GM23248 (cell line): Measurements from ENCODE around the gene DIPK2A. TPM values are rescaled to one million over a fixed set of nuclear protein-coding genes. Genes with fewer than 3 reads are reported as not detected.

ENCODE experiments used
- DNase-seq: peaks from one replicate; pipeline ENCODE4 v3.0.0-alpha.2; 2015
- H2AFZ ChIP-seq: fragments of 200-600 bp; sonication (generic); 2 replicates; pipeline ENCODE4 v1.6.1; 2016; ENCODE audit warnings: antibody characterized with exemption
- H3F3A ChIP-seq: fragments of 200-600 bp; sonication (generic); 2 replicates; pipeline ENCODE4 v1.6.1; 2016; ENCODE audit warnings: mild to moderate bottlenecking, antibody characterized with exemption, mixed run types; ENCODE audit not compliant: insufficient read depth
- H3K27ac ChIP-seq: fragments of 200-600 bp; sonication (generic); 2 replicates; pipeline ENCODE4 v1.5.1; 2016; ENCODE audit warnings: mild to moderate bottlenecking
- H3K27me3 ChIP-seq: fragments of 200-600 bp; sonication (generic); replicated peaks from 2 replicates; pipeline ENCODE4 v1.6.1; 2016; ENCODE audit warnings: mild to moderate bottlenecking; ENCODE audit not compliant: insufficient read depth
- H3K36me3 ChIP-seq: fragments of 200-600 bp; sonication (generic); 2 replicates; pipeline ENCODE4 v1.6.1; 2016; ENCODE audit warnings: low read depth, mild to moderate bottlenecking
- H3K4me1 ChIP-seq: fragments of 200-600 bp; sonication (generic); 2 replicates; pipeline ENCODE4 v1.6.1; 2016; ENCODE audit warnings: mild to moderate bottlenecking; ENCODE audit not compliant: insufficient read depth
- H3K4me2 ChIP-seq: fragments of 200-600 bp; sonication (generic); one replicate; pipeline ENCODE4 v1.6.1; 2016; ENCODE audit warnings: mild to moderate bottlenecking; ENCODE audit not compliant: unreplicated experiment
- H3K4me3 ChIP-seq: fragments of 200-600 bp; sonication (generic); 2 replicates; pipeline ENCODE4 v1.5.1; 2016; ENCODE audit warnings: mild to moderate bottlenecking
- H3K79me2 ChIP-seq: fragments of 200-600 bp; sonication (generic); 2 replicates; pipeline ENCODE4 v1.6.1; 2016; ENCODE audit warnings: mild to moderate bottlenecking; ENCODE audit not compliant: insufficient read depth
- H3K9ac ChIP-seq: fragments of 200-600 bp; sonication (generic); 2 replicates; pipeline ENCODE4 v1.6.1; 2016; ENCODE audit warnings: mild to moderate bottlenecking
- H3K9me2 ChIP-seq: fragments of 200-600 bp; sonication (generic); 2 replicates; pipeline ENCODE4 v1.6.1; 2016; ENCODE audit warnings: mixed run types, mild to moderate bottlenecking, moderate library complexity; ENCODE audit not compliant: insufficient read depth
- H3K9me3 ChIP-seq: fragments of 200-600 bp; sonication (generic); one replicate; pipeline ENCODE4 v1.6.1; 2017; ENCODE audit warnings: low read depth
- H4K20me1 ChIP-seq: fragments of 200-600 bp; sonication (generic); 2 replicates; pipeline ENCODE4 v1.6.0; 2016; ENCODE audit not compliant: insufficient read depth
- EZH2 ChIP-seq: fragments of 200-600 bp; sonication (generic); IDR thresholded peaks from 2 replicates; pipeline ENCODE4 v1.6.1; 2018; ENCODE audit warnings: antibody characterized with exemption, mild to moderate bottlenecking; ENCODE audit not compliant: insufficient read depth, poor library complexity, severe bottlenecking
- EZH2phosphoT487 ChIP-seq: fragments of 200-600 bp; sonication (generic); IDR thresholded peaks from 2 replicates; pipeline ENCODE4 v1.6.1; 2018; ENCODE audit warnings: antibody characterized with exemption, moderate library complexity, mild to moderate bottlenecking, low read depth; ENCODE audit not compliant: insufficient read depth
- WGBS, 2 experiments: methylation state at CpG; one replicate each; pipeline ENCODE4 v1.1.6; 2015 to 2017; ENCODE audit warnings: low lambda C conversion rate in 2 of 2, low coverage in 1 of 2; ENCODE audit errors: missing lambda C conversion rate in 2 of 2; 5-methylcytosine and 5-hydroxymethylcytosine counted together
- in situ Hi-C: fragments of 300-500 bp; cut with MboI; formaldehyde crosslinking; loops from 2 replicates; pipeline ENCODE4 v1.15.0; 2020
- polyA plus RNA-seq: library from polyadenylated mRNA; unstranded; fragments of >200 nt; fragmentation: Nextera tagmentation; extraction: Ambion mirVana; gene quantifications from 2 replicates; pipeline ENCODE4 v1.2.1, GENCODE V29; 2016
- total RNA-seq: library from RNA; depleted of rRNA; stranded (reverse); fragments of >200 nt; shearing (Covaris generic); gene quantifications from 2 replicates; pipeline ENCODE4 v1.2.3, GENCODE V29; 2014

DIPK2A gene
- total and polyA plus RNA-seq, 2 experiments from 2014 or later = 12.3 to 17.8 TPM

GRCh38 chr3:143952569-143953072 is 19.0 kb upstream of the DIPK2A start:
- WGBS, 2 experiments = 50 to 55% methylated on average over 4 of the region's 4 CpGs
- Histone ChIP-seq H3K9me3 (no peaks in the 10 kb centered on the region), H3K27me3 (no peaks in the 10 kb centered on the region), H2AFZ (no peak overlapping the region), H3K9me2 (no peaks in the 10 kb centered on the region), H3K27ac (no peak overlapping the region), H3K79me2 (no peaks in the 10 kb centered on the region), H3F3A (no peaks in the 10 kb centered on the region), H3K9ac (no peak overlapping the region), H3K4me3 (no peak overlapping the region), H3K36me3 (no peaks in the 10 kb centered on the region), H3K4me1 (no peaks in the 10 kb centered on the region), H3K4me2 (no peak overlapping the region), H4K20me1 (no peaks in the 10 kb centered on the region)
- no peak for TF ChIP-seq EZH2phosphoT487
- no peak for TF ChIP-seq EZH2
- DNase-seq = no peak
- in situ Hi-C loops = no loop called here

DNA sequence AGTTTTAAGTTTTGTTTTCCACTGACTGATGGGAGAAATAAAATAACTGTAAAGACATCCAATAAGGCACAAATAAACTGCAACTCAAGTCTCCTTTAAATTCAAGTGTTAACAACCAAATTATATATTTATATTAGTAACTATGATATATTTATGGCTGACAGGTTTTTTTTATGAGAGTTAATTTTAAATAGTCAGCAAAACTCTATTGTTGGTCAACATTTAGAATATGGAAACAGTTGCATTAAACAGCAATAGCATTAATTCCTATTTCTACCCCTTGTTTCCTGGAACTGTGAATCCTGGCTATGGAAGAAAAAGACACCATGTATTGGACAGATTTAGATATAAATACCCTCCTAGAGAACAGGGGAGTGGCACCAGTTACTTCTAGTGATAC is 16.5 kb upstream of the DIPK2A start:
- Histone ChIP-seq H3F3A (no peaks in the 10 kb centered on the region), H3K36me3 (no peaks in the 10 kb centered on the region), H4K20me1 (no peaks in the 10 kb centered on the region), H3K9me2 (no peaks in the 10 kb centered on the region), H3K27me3 (no peaks in the 10 kb centered on the region), H3K4me3 (no peak overlapping the region), H3K4me1 (no peaks in the 10 kb centered on the region), H2AFZ (no peak overlapping the region), H3K4me2 (no peak overlapping the region), H3K27ac (no peak overlapping the region), H3K9me3 (no peaks in the 10 kb centered on the region), H3K79me2 (no peaks in the 10 kb centered on the region), H3K9ac (no peak overlapping the region)
- TF ChIP-seq EZH2phosphoT487 (no peak), EZH2 (no peak)
- no peak for DNase-seq
- in situ Hi-C loops = no loop called here

- TF ChIP-seq EZH2 = no peak
- no peak for TF ChIP-seq EZH2phosphoT487
- no peak overlapping the region; the same call in 1 of the 2 replicates for H2AFZ ChIP-seq
- no peak overlapping the region for H3K9ac ChIP-seq
- H3K27ac ChIP-seq = no peak overlapping the region
- 42 to 57% methylated on average over 1 of the region's 1 CpG for WGBS, 2 experiments
- H3K9me3 ChIP-seq = no peaks in the 10 kb centered on the region
- no peaks in the 10 kb centered on the region for H3K79me2 ChIP-seq
- H3K4me1 ChIP-seq = no peaks in the 10 kb centered on the region
- no peaks in the 10 kb centered on the region for H3F3A ChIP-seq
- DNase-seq = no peak
- no peak overlapping the region for H3K4me2 ChIP-seq
- in situ Hi-C loops = no loop called here
- no peaks in the 10 kb centered on the region for H3K27me3 ChIP-seq
- H4K20me1 ChIP-seq = no peaks in the 10 kb centered on the region
- no peaks in the 10 kb centered on the region for H3K36me3 ChIP-seq
- no peaks in the 10 kb centered on the region for H3K9me2 ChIP-seq
- H3K4me3 ChIP-seq = no peak overlapping the region
Observed at GRCh38 chr3:143956838-143957237, 14.8 kb upstream of the DIPK2A start.

DNA sequence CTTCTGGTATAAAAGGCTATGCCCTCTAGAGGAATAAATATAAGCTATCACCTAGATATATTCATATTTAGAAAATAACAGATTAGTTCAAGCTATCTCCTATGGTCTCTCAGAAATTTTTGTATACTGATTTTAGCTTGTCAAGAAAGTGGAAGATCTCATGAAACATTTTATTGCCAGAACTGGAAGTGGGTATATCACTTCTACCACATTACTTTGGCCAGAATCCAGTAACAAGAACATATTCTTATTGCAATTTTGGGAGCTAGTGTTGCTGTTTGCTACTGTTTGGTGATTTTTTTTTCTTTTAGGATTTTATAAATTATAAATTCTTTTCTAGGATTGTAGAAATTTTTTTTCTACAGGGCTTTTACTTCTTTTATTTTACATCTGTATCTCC is 14.2 kb upstream of the DIPK2A start:
- no peaks in the 10 kb centered on the region for H3F3A ChIP-seq
- H4K20me1 ChIP-seq = no peaks in the 10 kb centered on the region
- H2AFZ ChIP-seq = no peak overlapping the region
- no peaks in the 10 kb centered on the region for H3K9me3 ChIP-seq
- H3K4me1 ChIP-seq = no peaks in the 10 kb centered on the region
- TF ChIP-seq EZH2 (no peak), EZH2phosphoT487 (no peak)
- H3K36me3 ChIP-seq = no peaks in the 10 kb centered on the region
- no peaks in the 10 kb centered on the region for H3K9me2 ChIP-seq
- H3K9ac ChIP-seq = no peak overlapping the region
- H3K79me2 ChIP-seq = no peaks in the 10 kb centered on the region
- H3K27ac ChIP-seq = no peak overlapping the region
- H3K4me3 ChIP-seq = no peak overlapping the region
- in situ Hi-C loops = no loop called here
- no peak overlapping the region for H3K4me2 ChIP-seq
- H3K27me3 ChIP-seq = no peaks in the 10 kb centered on the region
- no peak for DNase-seq

DNA sequence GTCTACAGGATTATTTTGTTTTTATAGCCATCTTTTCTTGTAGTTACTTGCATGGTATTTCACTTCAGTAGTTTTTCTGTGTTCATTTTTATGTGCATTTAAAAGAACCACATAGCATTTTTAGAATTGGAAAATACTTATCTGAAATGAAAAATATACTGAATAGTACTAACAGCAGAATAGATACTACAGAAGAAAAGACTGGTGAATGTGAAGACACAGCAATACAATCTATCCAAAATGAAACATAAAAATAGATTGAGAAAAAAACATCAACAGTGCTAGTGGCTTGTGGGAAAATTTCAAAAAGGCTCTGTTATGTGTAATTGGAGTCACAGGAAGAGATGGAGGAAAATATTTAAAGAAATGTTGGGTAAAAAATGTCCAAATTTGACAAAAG is 12.7 kb upstream of the DIPK2A start:
- H3K4me1 ChIP-seq = no peaks in the 10 kb centered on the region
- no peak overlapping the region for H3K4me2 ChIP-seq
- no peaks in the 10 kb centered on the region for H3K9me3 ChIP-seq
- H3K9ac ChIP-seq = no peak overlapping the region
- H2AFZ ChIP-seq = no peak overlapping the region
- H3K27ac ChIP-seq = no peak overlapping the region
- no peaks in the 10 kb centered on the region for H3F3A ChIP-seq
- no peak overlapping the region for H3K4me3 ChIP-seq
- TF ChIP-seq EZH2 (no peak), EZH2phosphoT487 (no peak)
- in situ Hi-C loops = no loop called here
- DNase-seq = no peak
- no peaks in the 10 kb centered on the region for H4K20me1 ChIP-seq
- no peaks in the 10 kb centered on the region for H3K27me3 ChIP-seq
- H3K9me2 ChIP-seq = no peaks in the 10 kb centered on the region
- no peaks in the 10 kb centered on the region for H3K79me2 ChIP-seq
- H3K36me3 ChIP-seq = no peaks in the 10 kb centered on the region
